ENCODE data around the gene ACSS1.

Gene ACSS1

GRCh38 chr20:24970030-24970553 is 87.8 kb downstream of the ACSS1 start:
- no peak for DNase-seq

- no peak for DNase-seq
These were observed 88.5 kb downstream of the ACSS1 start for GRCh38 chr20:24969186-24970029.

- DNase-seq = no peak
These were observed 89.6 kb downstream of the ACSS1 start for GRCh38 chr20:24968278-24968800.

- DNase-seq = no peak
These were observed 91.5 kb downstream of the ACSS1 start for GRCh38 chr20:24966317-24967012.

GRCh38 chr20:24965065-24965919 is 92.6 kb downstream of the ACSS1 start:
- DNase-seq = no peak

GRCh38 chr20:24964506-24964840 is 93.5 kb downstream of the ACSS1 start:
- DNase-seq = no peak

- DNase-seq = no peak
These were observed 94.0 kb downstream of the ACSS1 start for GRCh38 chr20:24963672-24964505.

GRCh38 chr20:24962510-24962909 is 95.4 kb downstream of the ACSS1 start:
- no peak for DNase-seq

GRCh38 chr20:24962182-24962492 is 95.8 kb downstream of the ACSS1 start:
- no peak for DNase-seq

- no peak for DNase-seq
These were observed 96.4 kb downstream of the ACSS1 start for GRCh38 chr20:24961384-24962181.

- no peak for DNase-seq
These were observed 97.1 kb downstream of the ACSS1 start for GRCh38 chr20:24960861-24961260.

GRCh38 chr20:24960302-24960801 is 97.6 kb downstream of the ACSS1 start:
- DNase-seq = no peak

- DNase-seq = no peak
These were observed 98.2 kb downstream of the ACSS1 start for GRCh38 chr20:24959591-24960301.

GRCh38 chr20:24958506-24959385 is 99.2 kb downstream of the ACSS1 start:
- no peak for DNase-seq

- DNase-seq = no peak
These were observed 100.5 kb downstream of the ACSS1 start for GRCh38 chr20:24957326-24958016.
